ENCODE results near the gene OVOL2. TPM values are rescaled to one million over a fixed set of nuclear protein-coding genes. Genes with fewer than 3 reads are reported as not detected.
A peak's percentile ranks its signal among the peaks of the same experiment; 100 is the strongest.
"Not testable (repeated sequence)": the region's sequence is repeated elsewhere in the genome, so short reads cannot be mapped to it uniquely, and the experiment has no call there.

Gene OVOL2
- total RNA-seq (2014; rRNA removed; shearing (Covaris generic)): not detected in 2 replicates

- DNase-seq (ENCODE audit: low read depth): no peak
Measured at GRCh38 chr20:18057101-18057993, at the start of gene OVOL2. Gene OVOL2 (minus strand): TSS chr20:18057916. CDS start chr20:18057634, 282 bp downstream.

- DNase-seq (ENCODE audit: low read depth): no peak
Measured at GRCh38 chr20:18103497-18103896, 45.8 kb upstream of the OVOL2 start.

- DNase-seq (ENCODE audit: low read depth): no peak
Measured at GRCh38 chr20:18101125-18101810, 43.6 kb upstream of the OVOL2 start.

- not testable (repeated sequence) for DNase-seq (ENCODE audit: low read depth)
Measured at GRCh38 chr20:18100569-18100968, 42.9 kb upstream of the OVOL2 start.

- no peak for DNase-seq (ENCODE audit: low read depth)
Measured at GRCh38 chr20:18094191-18094590, 36.5 kb upstream of the OVOL2 start.

GRCh38 chr20:18093388-18093787 is 35.7 kb upstream of the OVOL2 start:
- DNase-seq (ENCODE audit: low read depth): no peak

GRCh38 chr20:18092890-18093289 is 35.2 kb upstream of the OVOL2 start:
- no peak for DNase-seq (ENCODE audit: low read depth)

- no peak for DNase-seq (ENCODE audit: low read depth)
Measured at GRCh38 chr20:18091623-18092022, 33.9 kb upstream of the OVOL2 start.

- no peak for DNase-seq (ENCODE audit: low read depth)
Measured at GRCh38 chr20:18090477-18090876, 32.8 kb upstream of the OVOL2 start.

- peak; percentile 23 for DNase-seq (ENCODE audit: low read depth)
Measured at GRCh38 chr20:18090044-18090443, 32.3 kb upstream of the OVOL2 start.

GRCh38 chr20:18088841-18089240 is 31.1 kb upstream of the OVOL2 start:
- DNase-seq (ENCODE audit: low read depth): not testable (repeated sequence)

GRCh38 chr20:18088298-18088697 is 30.6 kb upstream of the OVOL2 start:
- not testable (repeated sequence) for DNase-seq (ENCODE audit: low read depth)

GRCh38 chr20:18087054-18087453 is 29.3 kb upstream of the OVOL2 start:
- no peak for DNase-seq (ENCODE audit: low read depth)

- not testable (repeated sequence) for DNase-seq (ENCODE audit: low read depth)
Measured at GRCh38 chr20:18080836-18081235, 23.1 kb upstream of the OVOL2 start.

GRCh38 chr20:18079756-18080353 is 22.1 kb upstream of the OVOL2 start:
- no peak for DNase-seq (ENCODE audit: low read depth)

- DNase-seq (ENCODE audit: low read depth): no peak
Measured at GRCh38 chr20:18077157-18077556, 19.4 kb upstream of the OVOL2 start.

GRCh38 chr20:18072532-18072931 is 14.8 kb upstream of the OVOL2 start:
- DNase-seq (ENCODE audit: low read depth): no peak

GRCh38 chr20:18066421-18067333 is 9.0 kb upstream of the OVOL2 start:
- no peak for DNase-seq (ENCODE audit: low read depth)

- DNase-seq (ENCODE audit: low read depth): no peak
Measured at GRCh38 chr20:18063676-18064075, 6.0 kb upstream of the OVOL2 start.

GRCh38 chr20:18059603-18060002 is 1.9 kb upstream of the OVOL2 start:
- no peak for DNase-seq (ENCODE audit: low read depth)

Data from RPMI7951 (cell line).